Neural cell (in vitro differentiated cells): ENCODE data around the gene C6orf141. TPM values are rescaled to one million over a fixed set of nuclear protein-coding genes. Genes with fewer than 3 reads are reported as not detected.

Source experiments
- H2AFZ ChIP-seq: fragments of 200-600, 300-800 bp; sonication (generic), shearing (Covaris generic); 2 replicates; pipeline ENCODE4 v1.6.0; 2014; ENCODE audit warnings: low read depth, mild to moderate bottlenecking, antibody characterized with exemption, low read length, moderate library complexity
- H3F3A ChIP-seq: fragments of 200-600 bp; shearing (Covaris generic); 2 replicates; pipeline ENCODE4 v1.6.1; 2016; ENCODE audit warnings: mild to moderate bottlenecking, moderate library complexity, mixed read lengths, antibody characterized with exemption, low read length; ENCODE audit not compliant: insufficient read depth, poor library complexity, severe bottlenecking
- H3K27ac ChIP-seq: fragments of 200-600, 300-800 bp; sonication (generic), shearing (Covaris generic); 2 replicates; pipeline ENCODE4 v1.5.1; 2014; ENCODE audit warnings: mild to moderate bottlenecking, low read length, moderate library complexity
- H3K27me3 ChIP-seq: fragments of 300-800, 200-600 bp; sonication (generic), shearing (Covaris generic); 2 replicates; pipeline ENCODE4 v1.6.0; 2014; ENCODE audit warnings: mild to moderate bottlenecking, low read depth, low read length, moderate library complexity; ENCODE audit not compliant: insufficient read depth
- H3K36me3 ChIP-seq: fragments of 300-800, 200-600 bp; sonication (generic), shearing (Covaris generic); 2 replicates; pipeline ENCODE4 v1.5.1; 2014; ENCODE audit warnings: mild to moderate bottlenecking, antibody characterized with exemption, low read length, moderate library complexity; ENCODE audit not compliant: insufficient read depth
- H3K4me2 ChIP-seq: fragments of 300-800, 200-600 bp; sonication (generic), shearing (Covaris generic); 2 replicates; pipeline ENCODE4 v1.6.0; 2014; ENCODE audit warnings: mild to moderate bottlenecking, low read length
- H3K4me3 ChIP-seq: fragments of 300-800, 200-600 bp; sonication (generic), shearing (Covaris generic); 2 replicates; pipeline ENCODE4 v1.5.1; 2014; ENCODE audit warnings: mild to moderate bottlenecking, low read length, moderate library complexity
- H3K79me2 ChIP-seq: fragments of 200-600 bp; shearing (Covaris generic); replicated peaks from 2 replicates; pipeline ENCODE4 v1.6.0; 2014; ENCODE audit warnings: mild to moderate bottlenecking, low read length, moderate library complexity; ENCODE audit not compliant: insufficient read depth
- H3K9ac ChIP-seq: fragments of 300-800, 200-600 bp; sonication (generic), shearing (Covaris generic); 2 replicates; pipeline ENCODE4 v1.6.1; 2016; ENCODE audit warnings: mild to moderate bottlenecking, low read length, mixed read lengths
- H3K9me2 ChIP-seq: fragments of 200-600 bp; shearing (Covaris generic); 2 replicates; pipeline ENCODE4 v1.6.1; 2016; ENCODE audit warnings: mild to moderate bottlenecking, low read length, mixed read lengths; ENCODE audit not compliant: insufficient read depth
- H3K9me3 ChIP-seq: fragments of 200-600, 300-800 bp; sonication (generic), shearing (Covaris generic); 2 replicates; pipeline ENCODE4 v1.6.1; 2016; ENCODE audit warnings: mild to moderate bottlenecking, mixed run types, low read length, moderate library complexity, mixed read lengths
- H4K20me1 ChIP-seq: fragments of 200-600 bp; shearing (Covaris generic); 2 replicates; pipeline ENCODE4 v1.6.1; 2016; ENCODE audit warnings: mild to moderate bottlenecking, mixed run types; ENCODE audit not compliant: insufficient read depth
- CTCF ChIP-seq: fragments of 450-650 bp; IDR thresholded peaks from 2 replicates; pipeline ENCODE4 v1.5.1; 2014; ENCODE audit warnings: antibody characterized with exemption, mild to moderate bottlenecking, moderate library complexity; ENCODE audit not compliant: poor library complexity, severe bottlenecking
- EP300 ChIP-seq: fragments of 450-650 bp; conservative IDR thresholded peaks from 2 replicates; pipeline ENCODE4 v1.6.1; 2014; ENCODE audit warnings: antibody characterized with exemption, mild to moderate bottlenecking, moderate library complexity; ENCODE audit not compliant: poor library complexity, severe bottlenecking
- EZH2 ChIP-seq: fragments of 200-600, 300-800 bp; shearing (Covaris generic), sonication (generic); IDR thresholded peaks from 2 replicates; pipeline ENCODE4 v1.6.1; 2014; ENCODE audit warnings: antibody characterized with exemption, low read length, borderline replicate concordance, mild to moderate bottlenecking; ENCODE audit not compliant: insufficient read depth, poor library complexity, severe bottlenecking
- MXI1 ChIP-seq: fragments of 450-650 bp; conservative IDR thresholded peaks from 2 replicates; pipeline ENCODE4 v1.6.1; 2014; ENCODE audit warnings: antibody characterized with exemption, mild to moderate bottlenecking; ENCODE audit not compliant: poor library complexity, severe bottlenecking
- POLR2AphosphoS5 ChIP-seq: IDR thresholded peaks from 2 replicates; pipeline ENCODE4 v1.6.1; 2012
- RAD21 ChIP-seq: fragments of 450-650 bp; conservative IDR thresholded peaks from 2 replicates; pipeline ENCODE4 v1.6.1; 2014; ENCODE audit warnings: antibody characterized with exemption, mild to moderate bottlenecking, moderate library complexity
- REST ChIP-seq: IDR thresholded peaks from 2 replicates; pipeline ENCODE4 v1.6.1; 2012; ENCODE audit warnings: borderline replicate concordance
- SMC3 ChIP-seq: fragments of 450-650 bp; conservative IDR thresholded peaks from 2 replicates; pipeline ENCODE4 v1.6.1; 2014; ENCODE audit warnings: antibody characterized with exemption, mild to moderate bottlenecking, moderate library complexity; ENCODE audit not compliant: poor library complexity
- polyA plus RNA-seq: library from polyadenylated mRNA; depleted of rRNA; stranded (reverse); fragments of >200 nt; gene quantifications from 2 replicates; pipeline ENCODE4 v1.2.3, GENCODE V29; 2014

The C6orf141 gene
- polyA plus RNA-seq, 1 donor from 2014 or later, result not detected

GRCh38 chr6:49539102-49539501 lies 11.4 kb upstream of the C6orf141 start:
- Histone ChIP-seq H3K4me2 (no peak overlapping the region), H3K79me2 (no peaks in the 10 kb centered on the region)
- TF ChIP-seq EP300, result no peak
- TF ChIP-seq POLR2AphosphoS5, result no peak
- no peak for TF ChIP-seq EZH2
- TF ChIP-seq RAD21, result no peak
- TF ChIP-seq SMC3, result no peak

GRCh38 chr6:49540614-49541013 lies 9.9 kb upstream of the C6orf141 start:
- no peak overlapping the region for H3K9ac ChIP-seq
- no peaks in the 10 kb centered on the region for H3K9me2 ChIP-seq
- no peaks in the 10 kb centered on the region for H3K27me3 ChIP-seq
- H2AFZ ChIP-seq, result no peak overlapping the region
- no peaks in the 10 kb centered on the region for H3K36me3 ChIP-seq
- H3K9me3 ChIP-seq, result no peaks in the 10 kb centered on the region
- H4K20me1 ChIP-seq, result no peaks in the 10 kb centered on the region
- H3K4me3 ChIP-seq, result no peak overlapping the region
- no peaks in the 10 kb centered on the region for H3F3A ChIP-seq
- H3K4me2 ChIP-seq, result no peak overlapping the region
- H3K79me2 ChIP-seq, result no peaks in the 10 kb centered on the region
- TF ChIP-seq CTCF (no peak), REST (no peak), POLR2AphosphoS5 (no peak), MXI1 (no peak), EZH2 (no peak), SMC3 (no peak), EP300 (no peak)
- H3K27ac ChIP-seq, result no peak overlapping the region

More at GRCh38 chr6:49539102-49539501, 11.4 kb upstream of the C6orf141 start:
- no peaks in the 10 kb centered on the region for H3K36me3 ChIP-seq
- H3K9me3 ChIP-seq, result no peaks in the 10 kb centered on the region
- H3K27me3 ChIP-seq, result no peaks in the 10 kb centered on the region
- no peaks in the 10 kb centered on the region for H3F3A ChIP-seq
- H2AFZ ChIP-seq, result no peak overlapping the region
- H3K9ac ChIP-seq, result no peak overlapping the region
- no peaks in the 10 kb centered on the region for H4K20me1 ChIP-seq
- no peak overlapping the region for H3K27ac ChIP-seq
- H3K4me3 ChIP-seq, result no peak overlapping the region
- no peaks in the 10 kb centered on the region for H3K9me2 ChIP-seq
